OCI-LY3 (cell line): ENCODE results near the gene COL3A1.

Experiments
- EZH2phosphoT487 ChIP-seq: fragments of 200-600 bp; shearing (Covaris generic); IDR thresholded peaks from 2 replicates; pipeline ENCODE4 v1.6.1; 2018; ENCODE audit warnings: antibody characterized with exemption, mixed run types, low read depth
- TF ChIP-seq, protein P1 (sequence below): fragments of 200-600, 300-600 bp; sonication (generic); IDR thresholded peaks from 2 replicates; pipeline ENCODE4 v1.5.1; 2014; ENCODE audit warnings: antibody characterized with exemption, low read length, low read depth

DNA sequence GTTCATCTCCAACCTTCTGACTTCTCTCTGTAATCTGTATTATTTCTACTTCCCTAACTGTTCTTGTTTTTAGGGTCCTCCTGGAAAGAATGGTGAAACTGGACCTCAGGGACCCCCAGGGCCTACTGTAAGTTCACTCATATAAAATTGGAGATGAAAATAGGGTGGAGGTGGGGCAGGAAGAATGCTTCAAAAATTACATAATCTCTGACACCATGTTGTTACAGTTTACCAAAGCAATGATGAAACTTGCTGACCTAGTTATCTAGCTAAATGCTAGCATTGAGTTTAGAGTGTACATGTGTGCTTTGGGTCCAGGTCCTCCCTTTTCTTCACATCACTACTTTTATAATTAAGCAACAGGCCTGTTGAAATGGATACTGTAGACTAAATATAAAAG, 23.1 kb downstream of the COL3A1 start:
- TF ChIP-seq, protein P1, sequence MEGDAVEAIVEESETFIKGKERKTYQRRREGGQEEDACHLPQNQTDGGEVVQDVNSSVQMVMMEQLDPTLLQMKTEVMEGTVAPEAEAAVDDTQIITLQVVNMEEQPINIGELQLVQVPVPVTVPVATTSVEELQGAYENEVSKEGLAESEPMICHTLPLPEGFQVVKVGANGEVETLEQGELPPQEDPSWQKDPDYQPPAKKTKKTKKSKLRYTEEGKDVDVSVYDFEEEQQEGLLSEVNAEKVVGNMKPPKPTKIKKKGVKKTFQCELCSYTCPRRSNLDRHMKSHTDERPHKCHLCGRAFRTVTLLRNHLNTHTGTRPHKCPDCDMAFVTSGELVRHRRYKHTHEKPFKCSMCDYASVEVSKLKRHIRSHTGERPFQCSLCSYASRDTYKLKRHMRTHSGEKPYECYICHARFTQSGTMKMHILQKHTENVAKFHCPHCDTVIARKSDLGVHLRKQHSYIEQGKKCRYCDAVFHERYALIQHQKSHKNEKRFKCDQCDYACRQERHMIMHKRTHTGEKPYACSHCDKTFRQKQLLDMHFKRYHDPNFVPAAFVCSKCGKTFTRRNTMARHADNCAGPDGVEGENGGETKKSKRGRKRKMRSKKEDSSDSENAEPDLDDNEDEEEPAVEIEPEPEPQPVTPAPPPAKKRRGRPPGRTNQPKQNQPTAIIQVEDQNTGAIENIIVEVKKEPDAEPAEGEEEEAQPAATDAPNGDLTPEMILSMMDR: no peak
- no peak for TF ChIP-seq EZH2phosphoT487
